ENCODE measurements around the gene UBQLN4. TPM values are rescaled to one million over a fixed set of nuclear protein-coding genes. Genes with fewer than 3 reads are reported as not detected.

The UBQLN4 gene
- total and polyA plus RNA-seq, 9 of the 15 experiments (the other 6 are each of a cell fraction or from before 2014, with no cell fraction given): 13.5 to 65.5 (median 37.0) TPM

GRCh38 chr1:156081917-156082308 is 28.3 kb upstream of the UBQLN4 start:
- DNase-seq (ENCODE audit: extremely low read depth in 1 of 4, low spot score in 3 of 4) (no peak), ATAC-seq (no peak; the same call in 2 of the 3 replicates), FAIRE-seq (no peak)
- Histone ChIP-seq H2AFZ (ENCODE audit: low read depth, low read length) (peak overlapping the region; percentile 96), H3K79me2 (ENCODE audit: control insufficient read depth, insufficient read depth, low read length) (peaks cover 15% of the 10 kb centered on the region), H3K4me1 (replicated peaks in 1 of 2; ENCODE audit: control insufficient read depth in 2 of 2, insufficient read depth in 2 of 2, low read length in 2 of 2) (peaks cover 13 to 36% of the 10 kb centered on the region in 2 experiments), H3K9me3 (replicated peaks; ENCODE audit: control insufficient read depth, insufficient read depth, low read depth, low read length) (no peaks in the 10 kb centered on the region), H3K4me2 (ENCODE audit: insufficient read depth, low read length) (peak overlapping the region; percentile 83), H3K9ac (ENCODE audit: insufficient read depth in 1 of 2, low read depth in 2 of 2, low read length in 2 of 2) (peak overlapping the region; percentile 56 to 92; a peak in 3 of 4 replicates), H4K20me1 (replicated peaks; ENCODE audit: control insufficient read depth, insufficient read depth, low read length) (no peaks in the 10 kb centered on the region), H3K27ac (ENCODE audit: extremely low read depth, low read depth, low read length) (peak overlapping the region; percentile 47; the same call in 1 of the 3 replicates), H3K36me3 (ENCODE audit: control insufficient read depth, insufficient read depth, low read length) (peaks cover 10% of the 10 kb centered on the region; the same call in 1 of the 3 replicates), H3K4me3 (peak overlapping the region; percentile 55), H3K27me3 (ENCODE audit: control insufficient read depth in 2 of 2, insufficient read depth in 2 of 2, low read length in 2 of 2) (no peaks in the 10 kb centered on the region), H3K9me1 (ENCODE audit: control insufficient read depth, insufficient read depth, low read length) (peaks cover 2% of the 10 kb centered on the region)
- BruUV-seq (replicated peaks): no TSS peak
- intact Hi-C loops (cut with micrococcal nuclease): loop anchor here (10.0 kb wide), 1 partner anchor 283 kb away; the partner anchor contains the start of gene RHBG
- TF ChIP-seq ZBTB11 (CRISPR knock-in tag; IDR thresholded peaks at IDR 0.05) (no peak), ZNF512 (tag; IDR thresholded peaks at IDR 0.05) (peak; percentile 92), ZBTB1 (CRISPR knock-in tag; IDR thresholded peaks at IDR 0.05; ENCODE audit: borderline replicate concordance, low read depth) (no peak)
- ChIA-PET POLR2A (interaction anchor here (0.6 kb wide), 1 partner anchor 37 kb away, joined by 3 read pairs; no protein-coding TSS in a partner anchor), CTCF (ENCODE audit: low intra/inter-chr PET ratio) (no interaction called here)
- in situ Hi-C loops (cut with MboI): no loop called here
- WGBS (ENCODE audit: insufficient coverage, low coverage, missing lambda C conversion rate): 0% methylated on average over 1 of the region's 10 CpGs
